SK-N-SH treated with all-trans-retinoic acid at 6 μM for 48 hours (cell line): ENCODE measurements around the gene LUC7L3.

Experiments
- ATAC-seq: fragments of 200-7000 bp; cut with Tn5 transposase; 3 replicates; pipeline ENCODE4 v1.9.1; 2020; ENCODE audit warnings: mild to moderate bottlenecking, moderate library complexity
- ARNTL ChIP-seq: fragments of 450-650 bp; formaldehyde crosslinking; IDR thresholded peaks from 2 replicates; pipeline ENCODE4 v1.5.0; 2020; ENCODE audit warnings: low read depth, mild to moderate bottlenecking, moderate library complexity, borderline replicate concordance
- BACH2 ChIP-seq: fragments of 250-450 bp; sonication (Bioruptor Pico); IDR thresholded peaks from 2 replicates; pipeline ENCODE4 v1.9.0; 2021; ENCODE audit warnings: mild to moderate bottlenecking, borderline replicate concordance
- CREB5 ChIP-seq: fragments of 250-450 bp; sonication (Bioruptor Pico); IDR thresholded peaks from 2 replicates; pipeline ENCODE4 v1.5.1; 2020; ENCODE audit warnings: low read depth, mild to moderate bottlenecking, moderate library complexity
- CSDC2 ChIP-seq: fragments of 250-450 bp; sonication (Bioruptor Pico); IDR thresholded peaks from 2 replicates; pipeline ENCODE4 v1.5.0; 2020; ENCODE audit warnings: mild to moderate bottlenecking, moderate library complexity
- ESRRG ChIP-seq: fragments of 250-450 bp; sonication (Bioruptor Pico); IDR thresholded peaks from 2 replicates; pipeline ENCODE4 v1.6.1; 2021; ENCODE audit warnings: mild to moderate bottlenecking
- GLIS3 ChIP-seq: fragments of 250-450 bp; sonication (Bioruptor Pico); IDR thresholded peaks from 2 replicates; pipeline ENCODE4 v1.5.0; 2020; ENCODE audit warnings: mild to moderate bottlenecking, moderate library complexity
- OSR1 ChIP-seq: fragments of 250-450 bp; sonication (Bioruptor Pico); IDR thresholded peaks from 2 replicates; pipeline ENCODE4 v1.8.0; 2022; ENCODE audit warnings: moderate library complexity, mild to moderate bottlenecking, inconsistent platforms
- PPARA ChIP-seq: fragments of 250-450 bp; sonication (Bioruptor Pico); IDR thresholded peaks from 2 replicates; pipeline ENCODE4 v1.5.0; 2020; ENCODE audit warnings: mild to moderate bottlenecking, borderline replicate concordance
- RARB ChIP-seq: fragments of 250-450 bp; sonication (Bioruptor Pico); IDR thresholded peaks from 2 replicates; pipeline ENCODE4 v1.8.0; 2021; ENCODE audit warnings: mild to moderate bottlenecking, moderate library complexity
- SNAI2 ChIP-seq: fragments of 250-450 bp; sonication (Bioruptor Pico); IDR thresholded peaks from 2 replicates; pipeline ENCODE4 v1.5.0; 2020; ENCODE audit warnings: mild to moderate bottlenecking, moderate library complexity
- TCF4 ChIP-seq: fragments of 250-450 bp; sonication (Bioruptor Pico); IDR thresholded peaks from 2 replicates; pipeline ENCODE4 v1.8.0; 2021; ENCODE audit warnings: mild to moderate bottlenecking, moderate library complexity, borderline replicate concordance
- TOX ChIP-seq: fragments of 250-450 bp; sonication (Bioruptor Pico); IDR thresholded peaks from 2 replicates; pipeline ENCODE4 v1.8.0; 2021; ENCODE audit warnings: mild to moderate bottlenecking, moderate library complexity, borderline replicate concordance
- TSHZ2 ChIP-seq: fragments of 250-450 bp; sonication (Bioruptor Pico); IDR thresholded peaks from 2 replicates; pipeline ENCODE4 v1.5.0; 2020; ENCODE audit warnings: mild to moderate bottlenecking, moderate library complexity
- ZC3H10 ChIP-seq: fragments of 250-450 bp; sonication (Bioruptor Pico); IDR thresholded peaks from 2 replicates; pipeline ENCODE4 v1.5.1; 2021; ENCODE audit warnings: mild to moderate bottlenecking, moderate library complexity
- ZNF565 ChIP-seq: fragments of 450-650 bp; formaldehyde crosslinking; conservative IDR thresholded peaks from 2 replicates; pipeline ENCODE4 v1.5.0; 2020; ENCODE audit warnings: low read depth, mild to moderate bottlenecking, moderate library complexity
- ZNF70 ChIP-seq: fragments of 450-650 bp; formaldehyde crosslinking; IDR thresholded peaks from 2 replicates; pipeline ENCODE4 v1.5.0; 2020; ENCODE audit warnings: mild to moderate bottlenecking, moderate library complexity
- TF ChIP-seq, protein P1 (sequence below): fragments of 250-450 bp; sonication (Bioruptor Pico); IDR thresholded peaks from 2 replicates; pipeline ENCODE4 v1.8.0; 2021; ENCODE audit warnings: low read depth, mild to moderate bottlenecking, moderate library complexity, borderline replicate concordance
- TF ChIP-seq, protein P2 (sequence below): fragments of 250-450 bp; sonication (Bioruptor Pico); IDR thresholded peaks from 2 replicates; pipeline ENCODE4 v1.8.0; 2020; ENCODE audit warnings: mild to moderate bottlenecking, moderate library complexity, borderline replicate concordance

The LUC7L3 gene

DNA sequence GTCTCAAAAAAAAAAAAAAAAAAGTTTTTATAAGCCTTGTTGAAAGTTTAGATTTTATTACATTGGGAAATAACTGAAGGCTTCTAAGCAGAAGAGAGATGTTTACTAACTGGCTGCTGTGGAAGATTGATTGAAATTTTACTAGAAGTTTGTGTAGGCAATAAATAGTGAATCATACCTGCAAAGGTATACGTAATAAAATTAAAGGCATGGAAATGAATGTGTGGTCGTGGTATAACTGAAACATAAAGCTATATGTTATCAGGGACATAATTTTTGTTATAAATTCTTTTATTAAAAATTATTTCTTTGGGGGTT is 8.7 kb downstream of the LUC7L3 start (continued):
- TF ChIP-seq, protein P1, sequence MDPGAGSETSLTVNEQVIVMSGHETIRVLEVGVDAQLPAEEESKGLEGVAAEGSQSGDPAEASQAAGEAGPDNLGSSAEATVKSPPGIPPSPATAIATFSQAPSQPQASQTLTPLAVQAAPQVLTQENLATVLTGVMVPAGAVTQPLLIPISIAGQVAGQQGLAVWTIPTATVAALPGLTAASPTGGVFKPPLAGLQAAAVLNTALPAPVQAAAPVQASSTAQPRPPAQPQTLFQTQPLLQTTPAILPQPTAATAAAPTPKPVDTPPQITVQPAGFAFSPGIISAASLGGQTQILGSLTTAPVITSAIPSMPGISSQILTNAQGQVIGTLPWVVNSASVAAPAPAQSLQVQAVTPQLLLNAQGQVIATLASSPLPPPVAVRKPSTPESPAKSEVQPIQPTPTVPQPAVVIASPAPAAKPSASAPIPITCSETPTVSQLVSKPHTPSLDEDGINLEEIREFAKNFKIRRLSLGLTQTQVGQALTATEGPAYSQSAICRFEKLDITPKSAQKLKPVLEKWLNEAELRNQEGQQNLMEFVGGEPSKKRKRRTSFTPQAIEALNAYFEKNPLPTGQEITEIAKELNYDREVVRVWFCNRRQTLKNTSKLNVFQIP (CRISPR knock-in tag): no peak
- TF ChIP-seq PPARA (CRISPR knock-in tag): no peak

DNA sequence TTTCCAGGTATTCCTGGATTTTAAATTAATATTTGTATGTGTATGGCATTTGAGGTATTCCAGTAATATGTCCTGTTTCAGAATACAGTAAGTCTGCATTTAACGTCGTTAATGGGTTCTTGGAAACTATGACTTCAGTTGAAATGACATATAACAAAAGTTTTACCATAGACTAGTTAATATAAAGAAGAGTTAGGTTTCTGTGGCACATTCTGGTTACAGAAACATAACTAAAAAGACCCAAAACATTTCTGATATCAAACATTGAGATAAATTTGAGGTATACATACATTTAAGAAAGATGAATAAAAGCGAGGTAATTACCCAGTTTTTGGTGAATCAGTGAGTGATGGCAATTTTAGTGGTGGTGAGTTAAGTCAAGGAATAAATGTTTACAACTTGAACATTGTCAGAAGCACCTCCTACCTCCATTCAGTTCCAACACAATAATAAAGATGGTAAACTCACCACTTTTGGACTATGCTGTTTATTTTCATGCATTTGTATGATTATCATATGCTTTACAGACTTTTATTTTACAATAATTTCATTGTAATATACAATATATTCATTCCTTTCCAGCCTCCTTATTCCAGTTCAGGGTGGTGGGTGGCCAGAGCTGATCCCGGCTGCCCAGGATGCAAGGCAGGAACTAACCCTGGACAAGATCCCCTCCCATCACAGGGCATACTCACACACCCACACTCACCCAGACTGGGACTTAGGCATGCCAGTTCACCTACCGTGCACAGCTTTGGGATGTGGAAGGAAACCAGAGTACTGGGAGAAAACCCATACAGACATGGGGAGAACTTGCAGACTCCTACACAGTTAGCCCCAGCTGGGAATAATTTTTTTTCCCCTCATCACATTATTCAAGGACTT is 9.7 kb downstream of the LUC7L3 start:
- no peak for ATAC-seq
- no peak for TF ChIP-seq ZC3H10 (CRISPR knock-in tag)
- TF ChIP-seq CSDC2: no peak
- no peak for TF ChIP-seq BACH2 (CRISPR knock-in tag)
- no peak for TF ChIP-seq TSHZ2 (CRISPR knock-in tag)
- no peak for TF ChIP-seq ARNTL
- no peak for TF ChIP-seq TOX

GRCh38 chr17:50731575-50732460 is 12.4 kb downstream of the LUC7L3 start:
- ATAC-seq: peak; percentile 41
- TF ChIP-seq ZNF565: no peak
- peak; percentile 16; the same call in 1 of the 2 replicates for TF ChIP-seq TCF4 (CRISPR knock-in tag)
- no peak for TF ChIP-seq TSHZ2 (CRISPR knock-in tag)
- TF ChIP-seq SNAI2 (CRISPR knock-in tag): 0 out of 2 replicates have a peak, but pooled peaks have one; percentile 22
- TF ChIP-seq, all 23 proteins: peak for 2

DNA sequence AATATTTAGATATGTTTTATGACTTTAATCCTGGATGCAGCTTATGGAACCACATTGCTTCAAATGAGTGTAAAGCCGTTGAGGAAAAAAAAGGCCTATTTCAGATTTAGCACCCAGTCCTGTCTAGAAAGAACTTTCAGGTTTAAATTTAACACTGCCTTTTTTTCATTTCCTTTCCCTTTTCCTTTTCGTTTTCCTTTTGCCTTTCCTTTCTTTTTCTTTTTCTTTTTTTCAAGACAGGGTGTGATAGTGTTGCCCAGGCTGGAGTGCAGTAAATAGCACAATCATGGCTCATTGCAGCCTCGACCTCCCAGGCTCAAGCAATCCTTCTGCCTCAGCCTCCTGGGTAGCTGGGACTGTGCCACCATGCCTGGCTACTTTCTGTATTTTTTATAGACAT is 15.9 kb downstream of the LUC7L3 start:
- no peak for ATAC-seq
- no peak for TF ChIP-seq ZNF70 (CRISPR knock-in tag)
- TF ChIP-seq ESRRG (CRISPR knock-in tag): no peak
- no peak for TF ChIP-seq PPARA (CRISPR knock-in tag)

GRCh38 chr17:50737118-50737698 is 17.8 kb downstream of the LUC7L3 start:
- no peak for ATAC-seq
- no peak for TF ChIP-seq TCF4 (CRISPR knock-in tag)
- no peak for TF ChIP-seq ZC3H10 (CRISPR knock-in tag)
- TF ChIP-seq OSR1: no peak
- TF ChIP-seq ESRRG (CRISPR knock-in tag): no peak
- no peak for TF ChIP-seq PPARA (CRISPR knock-in tag)
- TF ChIP-seq CREB5 (CRISPR knock-in tag): no peak
- TF ChIP-seq SNAI2 (CRISPR knock-in tag): no peak
- TF ChIP-seq GLIS3 (CRISPR knock-in tag): no peak
- TF ChIP-seq TOX: no peak
- no peak for TF ChIP-seq ZNF565
- no peak for TF ChIP-seq ZNF70 (CRISPR knock-in tag)
- no peak for TF ChIP-seq RARB (CRISPR knock-in tag)
- no peak for TF ChIP-seq CSDC2
- TF ChIP-seq, protein P2, sequence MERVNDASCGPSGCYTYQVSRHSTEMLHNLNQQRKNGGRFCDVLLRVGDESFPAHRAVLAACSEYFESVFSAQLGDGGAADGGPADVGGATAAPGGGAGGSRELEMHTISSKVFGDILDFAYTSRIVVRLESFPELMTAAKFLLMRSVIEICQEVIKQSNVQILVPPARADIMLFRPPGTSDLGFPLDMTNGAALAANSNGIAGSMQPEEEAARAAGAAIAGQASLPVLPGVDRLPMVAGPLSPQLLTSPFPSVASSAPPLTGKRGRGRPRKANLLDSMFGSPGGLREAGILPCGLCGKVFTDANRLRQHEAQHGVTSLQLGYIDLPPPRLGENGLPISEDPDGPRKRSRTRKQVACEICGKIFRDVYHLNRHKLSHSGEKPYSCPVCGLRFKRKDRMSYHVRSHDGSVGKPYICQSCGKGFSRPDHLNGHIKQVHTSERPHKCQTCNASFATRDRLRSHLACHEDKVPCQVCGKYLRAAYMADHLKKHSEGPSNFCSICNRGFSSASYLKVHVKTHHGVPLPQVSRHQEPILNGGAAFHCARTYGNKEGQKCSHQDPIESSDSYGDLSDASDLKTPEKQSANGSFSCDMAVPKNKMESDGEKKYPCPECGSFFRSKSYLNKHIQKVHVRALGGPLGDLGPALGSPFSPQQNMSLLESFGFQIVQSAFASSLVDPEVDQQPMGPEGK: no peak
- TF ChIP-seq, protein P1 (CRISPR knock-in tag): no peak
